ENCODE data around the gene HOXA2. TPM values are rescaled to one million over a fixed set of nuclear protein-coding genes. Genes with fewer than 3 reads are reported as not detected.
A peak's percentile ranks its signal among the peaks of the same experiment; 100 is the strongest.

The HOXA2 gene
- polyA plus RNA-seq, 6 donors from 2014 or later = not detected

- no peak for ATAC-seq (ENCODE audit: low read depth in 2 of 2)
- no peaks in the 10 kb centered on the region for H3K36me3 Mint-ChIP-seq
- no peak overlapping the region for H3K27ac Mint-ChIP-seq
- peaks cover 0 to 7% (median 7%) of the 10 kb centered on the region in 3 donors for H3K4me1 Mint-ChIP-seq
- peaks cover 0 to 4% (median 0%) of the 10 kb centered on the region in 7 donors for H3K9me3 Mint-ChIP-seq
- H3K4me3 Mint-ChIP-seq = peak overlapping the region in 1 of 8 donors; percentile 70
- no peak for DNase-seq
- H3K27me3 Mint-ChIP-seq = peaks cover 59 to 83% (median 78%) of the 10 kb centered on the region in 3 donors
Measured at GRCh38 chr7:27138472-27138871, 36.0 kb upstream of the HOXA2 start.

DNA sequence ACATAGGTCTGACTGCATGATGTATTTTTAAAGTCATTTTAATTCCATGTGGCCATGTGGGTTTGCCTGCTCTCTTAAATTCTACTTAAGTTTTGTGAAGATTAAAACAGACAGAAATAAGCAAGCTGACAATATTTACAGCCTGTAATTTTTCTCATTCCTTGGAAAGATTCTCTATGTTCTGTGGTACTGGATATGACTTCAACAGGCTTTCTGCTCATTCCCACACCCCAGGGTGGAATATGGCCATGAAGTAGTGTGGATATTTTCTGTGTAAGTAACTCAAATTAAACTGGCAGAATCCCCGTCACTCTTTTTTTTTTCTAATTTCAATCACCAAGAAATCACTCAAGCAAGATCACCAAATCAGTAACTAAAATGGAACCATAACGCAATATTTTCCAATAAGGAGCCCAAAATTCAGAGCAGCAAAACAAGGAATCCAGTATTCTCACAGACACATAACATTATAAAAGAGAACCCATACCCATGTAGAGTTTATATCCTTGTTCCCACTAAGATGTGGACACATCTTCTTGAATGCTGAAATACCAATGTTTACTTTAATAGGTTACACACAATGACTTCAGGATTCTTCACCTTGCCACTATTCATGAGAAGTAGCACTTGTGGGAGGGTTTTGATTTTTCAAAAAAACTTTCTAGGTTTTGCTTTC, 35.3 kb upstream of the HOXA2 start:
- Mint-ChIP-seq H3K4me3 (no peak overlapping the region), H3K9me3 (peaks cover 0 to 4% (median 0%) of the 10 kb centered on the region in 7 donors), H3K27me3 (peaks cover 62 to 87% (median 81%) of the 10 kb centered on the region in 3 donors), H3K36me3 (no peaks in the 10 kb centered on the region), H3K27ac (no peak overlapping the region), H3K4me1 (peaks cover 0 to 5% (median 4%) of the 10 kb centered on the region in 3 donors)
- DNase-seq (no peak), ATAC-seq (ENCODE audit: low read depth in 2 of 2) (no peak)

GRCh38 chr7:27134392-27134791, 31.9 kb upstream of the HOXA2 start:
- Mint-ChIP-seq H3K9me3 (no peaks in the 10 kb centered on the region), H3K27ac (no peak overlapping the region), H3K4me1 (no peaks in the 10 kb centered on the region), H3K27me3 (peaks cover 47 to 77% (median 72%) of the 10 kb centered on the region in 3 donors), H3K4me3 (no peak overlapping the region), H3K36me3 (no peaks in the 10 kb centered on the region)
- ATAC-seq (ENCODE audit: low read depth in 2 of 2) = no peak
- DNase-seq = no peak

- Mint-ChIP-seq H3K27ac (no peak overlapping the region), H3K36me3 (no peaks in the 10 kb centered on the region), H3K4me3 (no peak overlapping the region), H3K9me3 (peaks cover 0 to 3% (median 0%) of the 10 kb centered on the region in 7 donors), H3K4me1 (no peaks in the 10 kb centered on the region), H3K27me3 (peaks cover 52 to 79% (median 75%) of the 10 kb centered on the region in 3 donors)
- no peak for DNase-seq
- no peak for ATAC-seq (ENCODE audit: low read depth in 2 of 2)
Measured at GRCh38 chr7:27133409-27134231, 31.1 kb upstream of the HOXA2 start.

DNA sequence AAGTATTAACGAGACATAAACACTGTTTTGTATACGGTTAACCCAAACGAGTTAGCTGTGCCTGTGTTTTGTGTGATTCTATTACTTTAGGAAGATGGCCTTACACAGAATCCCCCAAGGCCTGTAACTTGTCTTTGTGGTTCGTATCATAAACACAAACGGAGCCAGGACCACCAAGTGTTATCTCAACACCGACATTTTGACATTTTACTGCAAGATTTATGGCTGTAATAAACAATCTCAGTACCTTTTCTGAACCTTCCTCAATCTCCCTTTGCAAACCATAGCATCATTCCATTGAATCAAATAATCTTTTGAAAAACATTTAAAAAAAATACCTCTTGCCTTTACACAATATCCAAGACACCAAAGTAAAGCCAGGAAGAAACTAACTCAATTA, 30.5 kb upstream of the HOXA2 start:
- H3K4me1 Mint-ChIP-seq = no peaks in the 10 kb centered on the region
- no peak for DNase-seq
- no peak overlapping the region for H3K27ac Mint-ChIP-seq
- ATAC-seq (ENCODE audit: low read depth in 2 of 2) = no peak
- H3K9me3 Mint-ChIP-seq = peaks cover 0 to 3% (median 0%) of the 10 kb centered on the region in 7 donors
- peak overlapping the region in 1 of 8 donors; percentile 9 for H3K4me3 Mint-ChIP-seq
- no peaks in the 10 kb centered on the region for H3K36me3 Mint-ChIP-seq
- H3K27me3 Mint-ChIP-seq = peaks cover 53 to 81% (median 76%) of the 10 kb centered on the region in 3 donors

DNA sequence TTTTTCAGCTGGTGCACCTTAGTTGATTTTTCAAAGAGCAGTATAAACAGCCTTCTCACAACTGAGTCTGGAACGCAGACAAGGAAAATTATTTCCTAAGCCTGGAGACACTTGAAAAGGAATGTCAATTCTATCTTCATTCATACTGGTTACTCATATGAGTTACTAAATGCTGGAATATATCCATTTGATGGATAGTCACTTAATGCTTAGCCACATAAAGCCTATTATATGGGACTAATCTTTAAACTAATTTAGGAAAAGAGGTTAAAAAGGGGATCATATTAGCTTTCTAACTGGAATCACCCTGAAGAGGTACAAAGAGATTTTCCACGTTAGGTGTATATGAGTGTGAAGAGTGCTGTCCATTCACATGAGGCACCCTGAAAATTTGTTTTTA, 29.7 kb upstream of the HOXA2 start:
- Mint-ChIP-seq H3K36me3 (no peaks in the 10 kb centered on the region), H3K4me3 (peak overlapping the region in 2 of 8 donors; percentile 15 to 42), H3K27ac (no peak overlapping the region), H3K9me3 (peaks cover 0 to 3% (median 0%) of the 10 kb centered on the region in 7 donors), H3K4me1 (no peaks in the 10 kb centered on the region), H3K27me3 (peaks cover 47 to 81% (median 76%) of the 10 kb centered on the region in 3 donors)
- ATAC-seq (ENCODE audit: low read depth in 2 of 2) = no peak
- DNase-seq = no peak

GRCh38 chr7:27131390-27131819, 28.9 kb upstream of the HOXA2 start:
- Mint-ChIP-seq H3K27me3 (peaks cover 44 to 81% (median 78%) of the 10 kb centered on the region in 3 donors), H3K4me1 (no peaks in the 10 kb centered on the region), H3K27ac (no peak overlapping the region), H3K9me3 (peaks cover 0 to 3% (median 0%) of the 10 kb centered on the region in 7 donors), H3K36me3 (no peaks in the 10 kb centered on the region), H3K4me3 (peak overlapping the region; percentile 54 to 91 (median 78))
- ATAC-seq (ENCODE audit: low read depth in 2 of 2) (peak in 1 of 2 donors; percentile 11), DNase-seq (no peak)

GRCh38 chr7:27130540-27131389, 28.3 kb upstream of the HOXA2 start, which contains the start of gene HOXA4:
HOXA4 (minus strand) TSS chr7:27130757; CDS start chr7:27130733, 24 bp downstream.
- ATAC-seq (ENCODE audit: low read depth in 2 of 2) = peak; percentile 90 to 95
- Mint-ChIP-seq H3K27me3 (peaks cover 37 to 81% (median 78%) of the 10 kb centered on the region in 3 donors), H3K4me3 (peak within 1 kb of the TSS; percentile 54 to 91 (median 78))

DNA sequence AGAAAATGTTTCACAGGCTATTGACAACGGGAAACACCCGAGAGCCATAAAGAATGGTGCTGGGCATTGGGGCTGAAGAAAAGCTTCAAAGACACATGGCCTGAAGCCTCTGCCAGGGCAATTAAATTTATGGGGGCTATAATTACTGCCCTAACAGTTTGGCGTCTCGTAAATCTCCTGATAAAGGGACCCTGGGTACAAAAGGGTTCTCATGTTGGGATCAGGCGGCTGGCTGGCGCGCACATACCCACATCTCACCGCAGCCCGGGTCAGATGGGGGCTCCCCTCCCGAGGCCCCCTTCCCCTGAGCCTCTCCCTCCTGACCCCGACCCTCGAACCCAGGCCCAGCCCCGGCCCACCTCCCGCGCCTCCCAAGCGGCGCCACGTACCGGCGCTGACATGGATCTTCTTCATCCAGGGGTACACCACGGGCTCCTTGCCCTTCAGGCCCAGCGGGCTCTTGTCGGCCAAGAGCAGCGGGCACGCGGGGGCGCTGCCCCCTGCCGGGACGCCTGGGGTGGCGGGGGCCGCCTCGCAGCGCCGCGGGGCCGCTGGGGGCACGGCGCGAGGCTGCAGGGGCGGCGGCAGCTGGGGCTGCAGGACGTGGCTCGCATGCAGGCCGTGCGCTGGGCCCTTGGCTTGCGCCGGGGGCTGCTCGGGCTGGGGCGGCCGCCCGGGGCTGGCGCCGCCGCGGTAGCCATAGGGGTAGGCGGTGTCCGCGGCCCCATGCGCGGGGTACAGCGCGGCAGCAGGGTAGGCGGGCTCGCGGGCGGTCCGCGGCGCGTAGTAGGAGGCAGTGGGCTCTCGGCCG, 27.5 kb upstream of the HOXA2 start:
- Mint-ChIP-seq H3K27me3 (peaks cover 36 to 81% (median 79%) of the 10 kb centered on the region in 3 donors), H3K9me3 (peaks cover 0 to 3% (median 0%) of the 10 kb centered on the region in 7 donors), H3K36me3 (no peaks in the 10 kb centered on the region), H3K4me1 (no peaks in the 10 kb centered on the region), H3K27ac (no peak overlapping the region), H3K4me3 (peak overlapping the region in 6 of 8 donors; percentile 50 to 85 (median 64))
- ATAC-seq (ENCODE audit: low read depth in 2 of 2) (peak; percentile 20 to 24), DNase-seq (no peak)

More at GRCh38 chr7:27130540-27131389, 28.3 kb upstream of the HOXA2 start, which contains the start of gene HOXA4:
- H3K27ac Mint-ChIP-seq = no peak within 1 kb of the TSS
- no peaks in the 10 kb centered on the region for H3K36me3 Mint-ChIP-seq
- H3K9me3 Mint-ChIP-seq = peaks cover 0 to 3% (median 0%) of the 10 kb centered on the region in 7 donors
- DNase-seq = peak; percentile 53
- no peaks in the 10 kb centered on the region for H3K4me1 Mint-ChIP-seq

DNA sequence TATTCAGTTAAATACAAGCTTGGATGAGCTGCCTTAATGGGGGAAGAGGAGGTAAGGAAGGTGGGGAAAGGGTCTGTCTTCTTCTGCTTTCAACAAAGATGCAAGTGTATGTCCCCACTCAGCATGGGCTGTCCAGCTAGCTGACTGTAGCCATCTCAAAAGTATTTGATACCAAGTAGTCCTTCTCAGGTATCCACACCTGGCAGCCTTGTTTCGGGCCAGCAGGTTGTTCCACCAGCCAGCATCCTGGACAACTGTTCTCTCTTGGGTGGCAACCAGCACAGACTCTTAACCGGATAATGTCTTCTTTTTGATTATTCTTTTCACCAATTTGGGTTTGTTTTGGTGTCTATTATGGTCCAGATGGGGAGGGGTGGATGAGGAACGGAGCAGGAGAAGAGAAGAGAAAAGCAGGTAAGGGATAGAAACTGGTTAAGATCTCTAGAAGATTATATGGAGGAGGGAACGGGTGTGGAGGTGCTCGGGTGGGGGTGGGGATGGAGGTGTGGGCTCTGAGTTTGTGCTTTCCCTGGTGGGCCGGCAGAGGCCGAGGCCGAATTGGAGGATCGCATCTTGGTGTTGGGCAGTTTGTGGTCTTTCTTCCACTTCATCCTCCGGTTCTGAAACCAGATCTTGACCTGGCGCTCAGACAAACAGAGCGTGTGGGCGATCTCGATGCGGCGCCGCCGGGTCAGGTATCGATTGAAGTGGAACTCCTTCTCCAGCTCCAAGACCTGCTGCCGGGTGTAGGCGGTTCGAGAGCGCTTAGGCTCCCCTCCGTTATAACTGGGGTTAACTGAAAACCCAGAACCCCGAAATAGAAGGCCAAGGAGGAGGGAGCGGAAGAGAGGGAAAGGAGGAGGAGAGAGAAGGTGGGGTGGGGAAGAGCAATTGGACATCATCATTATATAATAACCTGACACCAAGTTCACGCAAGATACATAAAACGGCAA, 26.6 kb upstream of the HOXA2 start:
- no peak overlapping the region for H3K27ac Mint-ChIP-seq
- peak overlapping the region in 6 of 8 donors; percentile 23 to 85 (median 66) for H3K4me3 Mint-ChIP-seq
- peaks cover 29 to 81% (median 79%) of the 10 kb centered on the region in 3 donors for H3K27me3 Mint-ChIP-seq
- ATAC-seq (ENCODE audit: low read depth in 2 of 2) (no peak), DNase-seq (no peak)
- no peaks in the 10 kb centered on the region for H3K4me1 Mint-ChIP-seq
- H3K9me3 Mint-ChIP-seq = peaks cover 0 to 3% (median 0%) of the 10 kb centered on the region in 7 donors
- no peaks in the 10 kb centered on the region for H3K36me3 Mint-ChIP-seq

DNA sequence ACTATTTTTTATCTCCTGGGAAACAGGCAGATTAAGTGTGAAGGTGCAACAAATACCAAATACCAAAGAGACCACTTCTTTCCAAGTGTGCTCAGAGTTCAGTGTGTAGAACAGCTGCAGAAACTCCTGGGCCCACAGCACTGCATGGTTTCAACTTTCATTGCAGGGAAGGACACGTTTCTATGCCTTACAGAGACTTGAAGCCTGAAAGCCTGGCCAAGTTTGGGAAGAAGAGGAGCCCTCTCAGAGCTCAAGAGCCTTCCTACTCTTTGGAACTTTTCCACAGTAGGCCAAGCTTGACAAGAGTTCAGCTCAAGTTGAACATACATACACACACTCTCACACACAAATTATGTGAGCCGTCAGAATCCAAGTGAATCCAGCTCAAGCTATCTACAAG, 25.6 kb upstream of the HOXA2 start:
- H3K27me3 Mint-ChIP-seq = peaks cover 21 to 78% (median 77%) of the 10 kb centered on the region in 3 donors
- no peaks in the 10 kb centered on the region for H3K36me3 Mint-ChIP-seq
- DNase-seq (no peak), ATAC-seq (ENCODE audit: low read depth in 2 of 2) (no peak)
- peak overlapping the region in 1 of 8 donors; percentile 63 for H3K4me3 Mint-ChIP-seq
- peaks cover 0 to 3% (median 0%) of the 10 kb centered on the region in 7 donors for H3K9me3 Mint-ChIP-seq
- no peak overlapping the region for H3K27ac Mint-ChIP-seq
- H3K4me1 Mint-ChIP-seq = no peaks in the 10 kb centered on the region

All from naive B cell (primary cell).